ENCODE results near the gene ARID4B. TPM values are rescaled to one million over a fixed set of nuclear protein-coding genes. Genes with fewer than 3 reads are reported as not detected.
"Not testable (repeated sequence)": the region's sequence is repeated elsewhere in the genome, so short reads cannot be mapped to it uniquely, and the experiment has no call there.

ARID4B gene
- polyA plus RNA-seq, 1 donor from 2014 or later, result 49.3 TPM

- no peak overlapping the region for H3K27ac ChIP-seq (ENCODE audit: low read length)
- no peaks in the 10 kb centered on the region for H3F3A ChIP-seq (ENCODE audit: insufficient read depth, low read length, poor library complexity, severe bottlenecking)
- peaks cover 4% of the 10 kb centered on the region for H3K36me3 ChIP-seq (ENCODE audit: insufficient read depth, low read length)
- H3K27me3 ChIP-seq (ENCODE audit: insufficient read depth, low read depth, low read length), result no peaks in the 10 kb centered on the region
- no peaks in the 10 kb centered on the region for H3K9me2 ChIP-seq (ENCODE audit: insufficient read depth, low read length)
- H3K4me2 ChIP-seq (ENCODE audit: low read length), result no peak overlapping the region
- no peak overlapping the region for H3K9ac ChIP-seq (ENCODE audit: low read length)
- no peak overlapping the region for H2AFZ ChIP-seq (ENCODE audit: low read depth, low read length)
- TF ChIP-seq EZH2 (IDR thresholded peaks at IDR 0.05; ENCODE audit: borderline replicate concordance, insufficient read depth, low read length, poor library complexity, severe bottlenecking) (no peak), CTCF (IDR thresholded peaks at IDR 0.05; ENCODE audit: poor library complexity, severe bottlenecking) (no peak), EP300 (conservative IDR thresholded peaks at IDR 0.05; ENCODE audit: poor library complexity, severe bottlenecking) (no peak), RAD21 (conservative IDR thresholded peaks at IDR 0.05) (no peak), TAF1 (IDR thresholded peaks at IDR 0.05; ENCODE audit: low read depth) (no peak), SMC3 (conservative IDR thresholded peaks at IDR 0.05; ENCODE audit: poor library complexity) (no peak), REST (IDR thresholded peaks at IDR 0.05; ENCODE audit: borderline replicate concordance) (no peak), MXI1 (conservative IDR thresholded peaks at IDR 0.05; ENCODE audit: poor library complexity, severe bottlenecking) (no peak), POLR2AphosphoS5 (IDR thresholded peaks at IDR 0.05) (no peak)
- no peak overlapping the region for H3K4me3 ChIP-seq (ENCODE audit: low read length)
- H4K20me1 ChIP-seq (ENCODE audit: insufficient read depth), result no peaks in the 10 kb centered on the region
- no peaks in the 10 kb centered on the region for H3K9me3 ChIP-seq (ENCODE audit: low read length)
- H3K79me2 ChIP-seq (replicated peaks; ENCODE audit: insufficient read depth, low read length), result no peaks in the 10 kb centered on the region
These were observed 122.3 kb downstream of the ARID4B start for GRCh38 chr1:235205687-235206086.

- H3K9ac ChIP-seq (ENCODE audit: low read length), result no peak overlapping the region
- no peak overlapping the region for H2AFZ ChIP-seq (ENCODE audit: low read depth, low read length)
- no peaks in the 10 kb centered on the region for H3K79me2 ChIP-seq (replicated peaks; ENCODE audit: insufficient read depth, low read length)
- peaks cover 4% of the 10 kb centered on the region for H3K36me3 ChIP-seq (ENCODE audit: insufficient read depth, low read length)
- H3K27ac ChIP-seq (ENCODE audit: low read length), result no peak overlapping the region
- no peaks in the 10 kb centered on the region for H3K9me3 ChIP-seq (ENCODE audit: low read length)
- no peaks in the 10 kb centered on the region for H3K9me2 ChIP-seq (ENCODE audit: insufficient read depth, low read length)
- no peaks in the 10 kb centered on the region for H3K27me3 ChIP-seq (ENCODE audit: insufficient read depth, low read depth, low read length)
- H3K4me3 ChIP-seq (ENCODE audit: low read length), result no peak overlapping the region
- no peak for TF ChIP-seq REST (IDR thresholded peaks at IDR 0.05; ENCODE audit: borderline replicate concordance)
- TF ChIP-seq MXI1 (conservative IDR thresholded peaks at IDR 0.05; ENCODE audit: poor library complexity, severe bottlenecking), result no peak
- TF ChIP-seq TAF1 (IDR thresholded peaks at IDR 0.05; ENCODE audit: low read depth), result no peak
- TF ChIP-seq RAD21 (conservative IDR thresholded peaks at IDR 0.05), result no peak
- no peak for TF ChIP-seq SMC3 (conservative IDR thresholded peaks at IDR 0.05; ENCODE audit: poor library complexity)
- TF ChIP-seq EP300 (conservative IDR thresholded peaks at IDR 0.05; ENCODE audit: poor library complexity, severe bottlenecking), result no peak
- no peaks in the 10 kb centered on the region for H3F3A ChIP-seq (ENCODE audit: insufficient read depth, low read length, poor library complexity, severe bottlenecking)
- no peak overlapping the region for H3K4me2 ChIP-seq (ENCODE audit: low read length)
- peaks cover 3% of the 10 kb centered on the region for H4K20me1 ChIP-seq (ENCODE audit: insufficient read depth)
These were observed 124.6 kb downstream of the ARID4B start for GRCh38 chr1:235203428-235203827.

GRCh38 chr1:235202447-235202846 lies 125.5 kb downstream of the ARID4B start:
- H3K27me3 ChIP-seq (ENCODE audit: insufficient read depth, low read depth, low read length); H4K20me1 ChIP-seq (ENCODE audit: insufficient read depth); H3K9me3 ChIP-seq (ENCODE audit: low read length); H3K27ac ChIP-seq (ENCODE audit: low read length); H3K9ac ChIP-seq (ENCODE audit: low read length); H3K36me3 ChIP-seq (ENCODE audit: insufficient read depth, low read length); H3K79me2 ChIP-seq (replicated peaks; ENCODE audit: insufficient read depth, low read length); H3K9me2 ChIP-seq (ENCODE audit: insufficient read depth, low read length); H2AFZ ChIP-seq (ENCODE audit: low read depth, low read length); H3K4me2 ChIP-seq (ENCODE audit: low read length); H3F3A ChIP-seq (ENCODE audit: insufficient read depth, low read length, poor library complexity, severe bottlenecking); H3K4me3 ChIP-seq (ENCODE audit: low read length): not testable (repeated sequence)

Data from neural cell (in vitro differentiated cells).